ENCODE results near the gene RARG.

DNA sequence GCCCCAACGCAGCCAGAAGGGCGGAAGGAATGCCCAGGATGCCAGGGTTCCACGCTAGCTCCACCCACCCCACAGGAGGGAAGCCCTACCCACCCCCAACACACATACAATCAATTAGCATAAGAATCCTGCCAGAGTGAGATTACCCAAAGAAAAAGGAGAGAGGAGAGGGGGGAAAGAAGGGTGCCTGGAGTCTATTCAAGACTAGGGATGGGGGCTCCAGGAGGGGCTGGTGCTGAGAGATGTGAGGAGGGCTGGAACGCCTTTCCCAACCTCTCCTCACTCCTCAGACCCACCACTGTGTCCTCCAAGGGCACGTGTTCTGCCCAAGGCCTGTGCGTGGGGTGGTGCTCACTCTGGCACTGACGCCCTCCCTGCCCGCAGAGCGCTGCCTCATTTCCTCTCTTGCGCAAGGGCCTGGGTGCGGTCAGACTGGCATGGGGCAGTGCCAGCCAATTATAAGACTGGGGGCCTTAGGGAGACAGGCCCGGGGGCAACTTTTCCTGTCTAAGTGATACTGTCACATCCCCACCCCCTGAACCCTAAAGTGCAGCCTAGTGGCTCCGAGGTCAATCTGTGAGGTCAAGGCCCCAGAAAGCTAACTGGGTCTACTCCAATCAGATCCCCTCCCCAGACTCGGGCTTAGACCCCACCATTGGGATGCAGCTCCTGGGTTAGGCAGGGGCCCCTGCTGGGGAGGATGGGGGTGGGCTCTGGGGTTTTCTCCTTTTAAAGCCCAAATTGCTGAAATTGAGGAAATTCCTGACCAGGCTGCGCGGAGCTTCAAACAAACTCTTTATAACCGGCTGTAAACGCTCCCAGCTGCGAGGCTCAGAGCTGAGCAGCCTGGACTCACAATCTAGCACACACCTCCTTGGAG is 14.7 kb downstream of the RARG start:
- TF ChIP-seq, protein P1, sequence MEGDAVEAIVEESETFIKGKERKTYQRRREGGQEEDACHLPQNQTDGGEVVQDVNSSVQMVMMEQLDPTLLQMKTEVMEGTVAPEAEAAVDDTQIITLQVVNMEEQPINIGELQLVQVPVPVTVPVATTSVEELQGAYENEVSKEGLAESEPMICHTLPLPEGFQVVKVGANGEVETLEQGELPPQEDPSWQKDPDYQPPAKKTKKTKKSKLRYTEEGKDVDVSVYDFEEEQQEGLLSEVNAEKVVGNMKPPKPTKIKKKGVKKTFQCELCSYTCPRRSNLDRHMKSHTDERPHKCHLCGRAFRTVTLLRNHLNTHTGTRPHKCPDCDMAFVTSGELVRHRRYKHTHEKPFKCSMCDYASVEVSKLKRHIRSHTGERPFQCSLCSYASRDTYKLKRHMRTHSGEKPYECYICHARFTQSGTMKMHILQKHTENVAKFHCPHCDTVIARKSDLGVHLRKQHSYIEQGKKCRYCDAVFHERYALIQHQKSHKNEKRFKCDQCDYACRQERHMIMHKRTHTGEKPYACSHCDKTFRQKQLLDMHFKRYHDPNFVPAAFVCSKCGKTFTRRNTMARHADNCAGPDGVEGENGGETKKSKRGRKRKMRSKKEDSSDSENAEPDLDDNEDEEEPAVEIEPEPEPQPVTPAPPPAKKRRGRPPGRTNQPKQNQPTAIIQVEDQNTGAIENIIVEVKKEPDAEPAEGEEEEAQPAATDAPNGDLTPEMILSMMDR (conservative IDR thresholded peaks at IDR 0.05; ENCODE audit: low read depth, low read length), result no peak
- TF ChIP-seq EZH2 (IDR thresholded peaks at IDR 0.05; ENCODE audit: low read length, unreplicated experiment), result no peak

Data from PC-3 (cell line).